Activated T-cell treated with anti-CD3 and anti-CD28 coated beads, Interleukin-2, amount 50 U/mL, for 4 hours (primary cell): Measurements from ENCODE around the gene FAF2. TPM values are rescaled to one million over a fixed set of nuclear protein-coding genes. Genes with fewer than 3 reads are reported as not detected.
"Not testable (repeated sequence)": the region's sequence is repeated elsewhere in the genome, so short reads cannot be mapped to it uniquely, and the experiment has no call there.

ENCODE experiments used
- ATAC-seq, 2 donors: fragments of 200-7000 bp; cut with Tn5 transposase; one replicate each; pipeline ENCODE4 v1.10.0; 2021
- DNase-seq: peaks from one replicate; pipeline ENCODE4 v3.0.0-alpha.2; 2020
- H3K27me3 Mint-ChIP-seq: one replicate; pipeline ENCODE4 v1.8.0; 2021; ENCODE audit warnings: low read depth, mixed read lengths
- H3K36me3 Mint-ChIP-seq: one replicate; pipeline ENCODE4 v1.8.0; 2022; ENCODE audit warnings: mixed read lengths; ENCODE audit not compliant: insufficient read depth
- H3K4me1 Mint-ChIP-seq: one replicate; pipeline ENCODE4 v1.8.0; 2021; ENCODE audit warnings: low read depth, mixed read lengths
- H3K4me3 Mint-ChIP-seq: one replicate; pipeline ENCODE4 v1.8.0; 2021; ENCODE audit warnings: mild to moderate bottlenecking, moderate library complexity, mixed read lengths
- H3K9me3 Mint-ChIP-seq: one replicate; pipeline ENCODE4 v1.8.0; 2021; ENCODE audit warnings: mixed read lengths
- total RNA-seq, 3 donors: library from RNA; stranded (reverse); gene quantifications; one replicate each; pipeline ENCODE4 v1.2.1, GENCODE V29; 2021

FAF2 gene, protein sequence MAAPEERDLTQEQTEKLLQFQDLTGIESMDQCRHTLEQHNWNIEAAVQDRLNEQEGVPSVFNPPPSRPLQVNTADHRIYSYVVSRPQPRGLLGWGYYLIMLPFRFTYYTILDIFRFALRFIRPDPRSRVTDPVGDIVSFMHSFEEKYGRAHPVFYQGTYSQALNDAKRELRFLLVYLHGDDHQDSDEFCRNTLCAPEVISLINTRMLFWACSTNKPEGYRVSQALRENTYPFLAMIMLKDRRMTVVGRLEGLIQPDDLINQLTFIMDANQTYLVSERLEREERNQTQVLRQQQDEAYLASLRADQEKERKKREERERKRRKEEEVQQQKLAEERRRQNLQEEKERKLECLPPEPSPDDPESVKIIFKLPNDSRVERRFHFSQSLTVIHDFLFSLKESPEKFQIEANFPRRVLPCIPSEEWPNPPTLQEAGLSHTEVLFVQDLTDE
- 10 to 100 TPM; 43.0 to 50.1 (median 43.2) TPM for total RNA-seq

DNA sequence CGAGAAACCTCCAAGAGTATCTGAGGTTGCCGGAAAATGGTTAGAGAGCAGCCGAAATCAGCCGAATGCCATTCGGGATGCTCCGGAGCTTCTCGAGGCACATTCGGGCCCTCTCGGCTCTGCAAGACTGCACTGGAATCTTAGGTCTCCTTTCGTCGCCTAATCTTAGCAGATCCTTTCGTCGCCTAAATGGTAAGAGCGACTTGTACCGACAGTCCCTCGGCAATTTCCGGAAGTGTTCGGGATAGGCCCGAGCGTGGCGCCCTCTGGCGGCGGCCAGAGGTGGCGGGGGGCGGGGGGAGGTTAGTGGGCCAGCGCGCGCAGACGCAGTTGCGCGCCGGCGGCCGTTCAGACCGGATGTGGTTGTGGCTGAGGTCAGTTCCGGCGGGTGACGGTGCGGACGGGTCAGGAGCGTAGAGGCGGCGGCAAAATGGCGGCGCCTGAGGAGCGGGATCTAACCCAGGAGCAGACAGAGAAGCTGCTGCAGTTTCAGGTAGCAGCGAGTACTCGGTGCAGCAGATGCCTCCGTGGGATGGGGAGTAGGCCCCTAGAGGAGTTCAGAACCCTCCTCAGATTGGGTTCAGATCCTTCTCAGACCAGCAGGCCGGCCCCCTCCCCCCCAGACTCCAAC lies at the start of gene FAF2:
FAF2 (plus strand) TSS at position 408 of the 631 bp plus-strand sequence; CDS start at position 431, 23 bp downstream.
- DNase-seq (peak; percentile 98), ATAC-seq (peak; percentile 97 to 98)
- Mint-ChIP-seq H3K4me1 (peaks cover 32% of the 10 kb centered on the region), H3K9me3 (no peaks in the 10 kb centered on the region), H3K4me3 (peak within 1 kb of the TSS; percentile 98), H3K27me3 (no peaks in the 10 kb centered on the region), H3K36me3 (peaks cover 6% of the 10 kb centered on the region)

DNA sequence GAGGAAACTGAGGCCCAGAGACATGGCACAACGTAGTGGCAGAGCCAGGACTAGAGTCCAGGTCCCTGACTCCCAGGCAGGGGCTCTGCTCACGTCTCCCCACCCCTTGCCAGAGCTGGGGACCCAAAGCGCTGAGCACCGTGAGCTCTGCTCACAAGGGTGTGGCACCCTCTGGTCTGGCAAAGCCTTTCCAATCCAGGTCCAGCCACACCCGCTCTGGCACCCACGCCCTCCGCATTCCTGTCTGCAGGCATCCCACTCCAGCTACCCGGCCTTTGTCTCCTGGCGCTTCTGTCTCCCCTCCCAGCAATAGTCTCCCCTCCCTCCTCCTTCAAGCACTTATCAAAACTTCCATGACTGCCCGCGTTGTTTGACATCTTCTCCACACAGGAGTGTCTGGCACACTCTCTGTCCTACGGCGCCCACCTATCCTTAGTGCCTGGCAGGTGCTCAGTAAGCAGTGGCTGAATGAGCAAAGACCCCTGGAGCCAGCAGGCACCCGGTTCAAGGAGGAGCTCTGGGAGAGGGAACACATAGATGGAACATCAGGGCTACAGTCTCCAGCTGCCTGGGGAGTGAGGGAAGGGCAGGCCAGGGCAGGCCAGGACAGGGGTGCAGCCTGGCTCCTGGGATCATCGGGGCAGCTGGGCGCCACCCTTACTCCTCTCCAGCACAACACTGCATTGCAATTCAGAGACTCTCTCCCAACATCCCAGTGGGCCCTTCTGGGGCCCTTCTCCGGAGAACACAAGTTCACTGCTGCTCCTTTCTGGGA lies 47.6 kb upstream of the FAF2 start:
- Mint-ChIP-seq H3K9me3 (no peaks in the 10 kb centered on the region), H3K4me3 (no peak overlapping the region), H3K27me3 (no peaks in the 10 kb centered on the region), H3K4me1 (no peaks in the 10 kb centered on the region), H3K36me3 (peaks cover 10% of the 10 kb centered on the region)
- no peak for DNase-seq
- ATAC-seq = no peak

DNA sequence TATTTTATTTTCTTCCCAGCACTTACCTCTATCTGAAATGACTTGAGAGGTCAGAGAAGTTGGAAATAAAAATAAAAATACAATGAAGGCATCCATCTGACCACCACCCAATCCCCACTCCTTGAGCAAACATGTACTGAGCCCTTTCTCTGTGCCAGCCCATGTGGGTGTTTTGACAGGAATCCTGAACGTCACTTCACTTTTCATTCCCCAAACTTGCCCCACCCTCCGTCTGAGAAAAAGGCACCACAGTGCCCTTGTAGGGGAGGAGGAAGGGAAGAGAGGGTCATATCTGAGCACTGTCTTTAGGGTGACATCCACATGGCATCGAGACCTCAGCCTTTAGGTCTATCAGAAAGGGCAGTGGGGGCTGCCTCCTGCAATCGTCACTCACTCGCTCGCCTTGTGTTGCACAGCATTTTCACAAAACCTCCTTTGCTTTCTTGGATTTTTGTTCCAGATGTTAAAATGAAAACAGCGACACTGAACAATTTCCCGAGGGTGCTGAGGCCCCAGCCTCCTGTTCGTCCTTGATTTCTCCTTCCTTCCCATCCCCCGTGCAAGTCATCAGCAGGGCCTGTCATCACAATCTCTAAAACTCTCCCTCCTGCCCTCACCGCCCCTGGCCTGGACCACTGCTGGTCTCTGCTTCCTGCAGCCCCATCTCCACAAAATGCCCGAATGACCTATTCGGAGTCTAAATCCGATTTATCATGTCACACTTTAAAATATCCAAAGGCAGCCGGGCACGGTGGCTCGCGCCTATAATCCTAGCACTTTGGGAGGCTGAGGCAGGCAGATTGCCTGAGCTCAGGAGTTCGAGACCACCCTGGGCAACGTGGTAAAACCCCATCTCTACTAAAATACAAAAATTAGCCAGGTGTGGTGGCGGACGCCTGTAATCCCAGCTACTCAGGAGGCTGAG lies 46.6 kb upstream of the FAF2 start:
- ATAC-seq (no peak), DNase-seq (no peak)
- H3K36me3 Mint-ChIP-seq = peaks cover 10% of the 10 kb centered on the region
- H3K9me3 Mint-ChIP-seq = no peaks in the 10 kb centered on the region
- no peaks in the 10 kb centered on the region for H3K4me1 Mint-ChIP-seq
- no peak overlapping the region for H3K4me3 Mint-ChIP-seq
- no peaks in the 10 kb centered on the region for H3K27me3 Mint-ChIP-seq

DNA sequence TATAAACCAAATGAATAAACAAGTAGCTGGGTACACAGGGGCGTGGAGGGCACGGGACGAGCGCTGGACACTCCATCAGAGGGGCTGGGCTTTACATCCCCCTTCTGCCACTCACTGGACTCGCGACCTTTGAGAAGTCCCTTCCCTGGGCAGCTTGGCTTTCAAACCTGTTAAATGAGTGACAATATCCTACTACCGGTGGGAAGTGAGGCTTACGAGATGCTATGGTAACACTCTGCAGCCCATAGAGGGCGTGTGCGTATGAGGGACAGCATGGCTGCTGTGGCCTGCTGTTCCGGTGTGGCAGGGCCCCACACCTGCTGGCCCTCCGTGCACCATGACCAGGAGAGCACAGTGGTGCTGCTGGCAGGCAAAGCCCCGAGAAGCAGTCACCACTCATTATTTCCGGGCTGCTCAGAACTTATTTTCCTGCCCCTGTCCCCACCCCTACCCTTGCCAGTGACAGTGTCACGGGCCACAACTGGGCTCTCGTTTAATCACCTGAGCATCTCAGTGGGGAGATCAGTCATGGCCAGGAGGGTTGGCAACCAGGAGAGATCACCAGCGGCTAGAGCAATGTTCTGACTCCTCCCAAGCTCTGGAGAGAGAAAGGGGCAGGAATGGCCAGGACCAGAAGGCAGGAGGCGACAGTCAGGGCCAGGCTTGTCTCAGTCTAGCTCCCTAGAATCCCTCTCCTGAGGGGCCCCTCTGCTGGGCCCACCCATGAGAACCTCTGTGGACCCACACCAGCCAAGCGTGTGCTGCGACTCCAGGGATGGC lies 42.3 kb upstream of the FAF2 start:
- no peaks in the 10 kb centered on the region for H3K9me3 Mint-ChIP-seq
- no peaks in the 10 kb centered on the region for H3K27me3 Mint-ChIP-seq
- H3K36me3 Mint-ChIP-seq = peaks cover 14% of the 10 kb centered on the region
- ATAC-seq (no peak), DNase-seq (no peak)
- no peak overlapping the region for H3K4me3 Mint-ChIP-seq
- peaks cover under 1% of the 10 kb centered on the region for H3K4me1 Mint-ChIP-seq

DNA sequence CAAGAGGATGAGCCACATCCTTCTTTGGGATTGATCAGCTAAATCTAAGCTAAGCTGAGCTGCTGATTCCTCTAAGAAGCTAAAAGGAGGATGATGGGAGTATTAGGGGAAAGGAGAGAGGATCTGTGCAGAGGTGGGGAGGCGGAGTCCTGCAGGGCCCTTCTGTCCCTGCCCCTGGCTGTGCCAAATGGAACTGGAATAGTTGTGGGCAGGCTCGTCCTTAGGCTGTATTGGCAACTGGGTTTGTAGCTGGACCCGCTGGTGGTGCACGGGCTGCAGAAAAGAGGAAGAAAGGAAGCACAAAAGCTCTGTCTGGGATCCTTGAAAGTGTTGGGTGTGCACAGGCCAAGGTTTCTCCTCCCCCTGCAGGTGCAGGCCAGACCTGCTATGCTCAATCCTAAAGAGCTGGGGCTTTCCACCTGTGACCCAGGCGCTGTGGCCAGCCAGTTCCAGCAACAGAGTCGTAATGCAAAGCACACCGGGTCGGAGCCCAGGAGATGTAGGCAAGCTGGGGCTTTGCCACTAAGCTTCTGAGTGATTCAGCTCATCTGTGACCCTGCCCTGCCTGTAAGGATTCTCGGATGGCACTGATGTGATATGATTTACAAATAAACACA lies 41.6 kb upstream of the FAF2 start:
- no peaks in the 10 kb centered on the region for H3K9me3 Mint-ChIP-seq
- ATAC-seq = no peak
- no peaks in the 10 kb centered on the region for H3K27me3 Mint-ChIP-seq
- no peak overlapping the region for H3K4me3 Mint-ChIP-seq
- DNase-seq = no peak
- H3K4me1 Mint-ChIP-seq = peaks cover 4% of the 10 kb centered on the region
- peaks cover 17% of the 10 kb centered on the region for H3K36me3 Mint-ChIP-seq

DNA sequence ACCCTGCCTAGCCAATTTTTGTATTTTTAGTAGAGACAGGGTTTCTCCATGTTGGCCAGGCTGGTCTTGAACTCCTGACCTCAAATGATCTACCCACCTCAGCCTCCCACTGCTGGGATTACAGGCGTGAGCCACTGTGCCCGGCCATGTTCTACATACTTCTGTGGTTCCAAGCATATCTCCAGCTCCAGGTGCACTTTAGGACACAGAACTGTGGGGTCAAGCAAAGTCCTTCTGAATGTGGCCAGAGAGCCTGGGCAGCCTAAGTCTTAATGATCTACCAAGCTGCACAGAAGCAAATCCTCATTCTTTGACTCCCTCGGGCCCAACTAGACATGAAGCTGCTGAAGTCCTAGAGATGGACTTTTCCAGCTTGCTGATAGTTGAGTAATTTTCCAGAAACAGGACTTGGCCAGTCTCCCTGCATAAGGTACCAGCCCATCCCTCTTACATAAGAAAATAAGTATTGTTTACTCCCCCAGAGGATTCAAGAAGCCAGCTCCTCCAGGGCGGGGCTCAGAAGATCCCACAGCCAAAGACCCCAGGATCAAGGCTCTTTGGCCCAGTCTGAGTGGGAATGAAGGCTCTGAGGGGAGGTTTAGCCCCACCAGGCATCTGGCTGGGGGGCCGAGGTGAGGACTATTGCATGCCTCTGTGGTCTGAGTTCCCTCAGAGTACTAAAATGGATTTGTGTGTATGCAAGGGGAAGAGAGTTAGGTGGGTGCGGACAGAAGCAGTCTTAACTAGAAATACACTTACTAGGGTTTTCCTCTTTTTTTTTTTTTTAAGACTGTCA lies 40.5 kb upstream of the FAF2 start:
- Mint-ChIP-seq H3K27me3 (no peaks in the 10 kb centered on the region), H3K9me3 (no peaks in the 10 kb centered on the region), H3K4me3 (no peak overlapping the region), H3K4me1 (peaks cover 9% of the 10 kb centered on the region), H3K36me3 (peaks cover 20% of the 10 kb centered on the region)
- DNase-seq (no peak), ATAC-seq (no peak)

DNA sequence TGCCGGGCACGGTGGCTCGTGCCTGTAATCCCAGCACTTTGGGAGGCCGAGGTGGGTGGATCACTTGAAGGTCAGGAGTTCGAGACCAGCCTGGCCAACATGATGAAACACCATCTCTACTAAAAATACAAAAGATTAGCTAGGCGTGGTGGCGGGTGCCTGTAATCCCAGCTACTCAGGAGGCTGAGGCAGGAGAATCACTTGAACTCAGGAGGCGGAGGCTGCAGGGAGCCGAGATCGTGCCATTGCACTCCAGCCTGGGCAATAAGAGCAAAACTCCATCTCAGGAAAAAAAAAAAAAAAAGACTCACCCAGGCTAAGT lies 40.0 kb upstream of the FAF2 start:
- not testable (repeated sequence) for H3K27me3 Mint-ChIP-seq, ATAC-seq, DNase-seq, H3K4me3 Mint-ChIP-seq, H3K9me3 Mint-ChIP-seq
- Mint-ChIP-seq H3K4me1 (peaks cover 13% of the 10 kb centered on the region), H3K36me3 (peaks cover 20% of the 10 kb centered on the region)

DNA sequence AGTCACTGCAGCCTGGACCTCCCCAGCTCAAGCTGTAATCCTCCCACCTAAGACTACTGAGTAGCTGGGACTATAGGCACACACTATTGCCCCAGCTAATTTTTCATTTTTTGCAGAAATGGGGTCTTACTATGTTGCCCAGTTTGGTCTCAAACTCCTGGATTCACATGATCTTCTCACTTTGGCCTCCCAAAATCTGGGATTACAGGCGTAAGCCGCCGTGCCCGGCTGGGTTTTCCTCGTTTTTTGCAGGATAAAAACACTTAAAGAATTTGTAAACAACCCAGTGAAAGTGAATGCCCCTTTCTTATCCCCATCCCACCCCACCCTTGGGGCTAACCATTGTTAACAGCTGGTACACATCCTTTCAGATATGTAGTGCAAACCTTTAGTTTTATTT lies 39.6 kb upstream of the FAF2 start:
- ATAC-seq (no peak), DNase-seq (no peak)
- Mint-ChIP-seq H3K4me1 (peaks cover 14% of the 10 kb centered on the region), H3K9me3 (no peaks in the 10 kb centered on the region), H3K4me3 (no peak overlapping the region), H3K36me3 (peaks cover 20% of the 10 kb centered on the region), H3K27me3 (no peaks in the 10 kb centered on the region)

DNA sequence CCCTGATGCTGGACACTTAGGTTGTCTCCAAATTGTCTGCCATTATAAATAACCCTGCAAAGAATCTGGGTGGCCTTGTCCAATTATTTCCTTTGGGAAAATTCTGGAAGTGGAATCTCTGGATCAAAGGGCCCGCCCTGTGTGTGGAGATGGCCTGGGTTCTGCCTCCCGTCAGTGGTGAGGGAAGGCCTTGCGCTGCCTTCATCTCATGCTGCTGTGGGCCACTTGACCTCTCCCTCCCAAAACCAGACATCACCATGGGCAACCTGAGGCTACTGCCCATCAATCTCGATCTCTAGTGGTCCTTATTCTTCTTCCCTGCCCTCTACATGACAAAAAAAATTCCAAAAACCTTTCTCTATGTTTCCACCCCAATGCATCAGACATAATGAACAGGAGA lies 38.4 kb upstream of the FAF2 start:
- Mint-ChIP-seq H3K9me3 (no peaks in the 10 kb centered on the region), H3K27me3 (no peaks in the 10 kb centered on the region), H3K36me3 (peaks cover 17% of the 10 kb centered on the region), H3K4me3 (no peak overlapping the region), H3K4me1 (peaks cover 26% of the 10 kb centered on the region)
- ATAC-seq (no peak), DNase-seq (no peak)

DNA sequence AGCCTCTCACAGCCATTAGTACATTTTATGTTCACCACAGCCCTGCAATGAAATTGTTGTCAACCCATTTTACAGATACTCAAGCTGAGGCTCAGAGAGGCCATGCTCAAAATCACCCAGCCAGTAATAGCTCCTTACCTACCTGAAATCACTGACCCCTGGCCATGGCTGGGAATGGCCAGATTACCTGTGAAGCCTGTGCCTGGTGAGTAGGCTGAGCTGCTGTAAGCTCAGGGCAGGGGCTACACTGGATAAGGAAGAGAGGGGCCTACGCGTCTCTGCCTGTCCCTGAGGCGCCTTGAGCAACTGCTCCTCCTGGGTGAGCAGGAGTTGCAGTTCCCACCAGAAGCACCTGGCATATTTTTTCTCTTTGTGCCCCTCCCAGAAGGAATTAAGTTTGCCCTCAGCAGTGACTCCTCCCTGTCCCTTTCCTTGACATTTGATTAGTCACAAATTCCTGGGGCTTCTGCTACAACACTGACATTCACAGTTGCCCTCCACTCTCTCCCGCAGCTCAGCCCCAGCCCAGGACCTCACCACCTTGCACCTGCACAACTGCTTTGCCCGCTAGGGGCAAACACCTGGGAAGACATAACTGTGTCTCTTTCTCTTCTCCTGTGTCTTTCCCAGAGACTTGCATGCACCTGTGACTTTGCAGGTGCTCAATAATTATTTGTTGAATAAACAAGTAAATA lies 37.6 kb upstream of the FAF2 start:
- H3K4me1 Mint-ChIP-seq = peaks cover 33% of the 10 kb centered on the region
- no peaks in the 10 kb centered on the region for H3K27me3 Mint-ChIP-seq
- DNase-seq = no peak
- H3K4me3 Mint-ChIP-seq = no peak overlapping the region
- ATAC-seq = no peak
- H3K36me3 Mint-ChIP-seq = peaks cover 16% of the 10 kb centered on the region
- H3K9me3 Mint-ChIP-seq = no peaks in the 10 kb centered on the region

DNA sequence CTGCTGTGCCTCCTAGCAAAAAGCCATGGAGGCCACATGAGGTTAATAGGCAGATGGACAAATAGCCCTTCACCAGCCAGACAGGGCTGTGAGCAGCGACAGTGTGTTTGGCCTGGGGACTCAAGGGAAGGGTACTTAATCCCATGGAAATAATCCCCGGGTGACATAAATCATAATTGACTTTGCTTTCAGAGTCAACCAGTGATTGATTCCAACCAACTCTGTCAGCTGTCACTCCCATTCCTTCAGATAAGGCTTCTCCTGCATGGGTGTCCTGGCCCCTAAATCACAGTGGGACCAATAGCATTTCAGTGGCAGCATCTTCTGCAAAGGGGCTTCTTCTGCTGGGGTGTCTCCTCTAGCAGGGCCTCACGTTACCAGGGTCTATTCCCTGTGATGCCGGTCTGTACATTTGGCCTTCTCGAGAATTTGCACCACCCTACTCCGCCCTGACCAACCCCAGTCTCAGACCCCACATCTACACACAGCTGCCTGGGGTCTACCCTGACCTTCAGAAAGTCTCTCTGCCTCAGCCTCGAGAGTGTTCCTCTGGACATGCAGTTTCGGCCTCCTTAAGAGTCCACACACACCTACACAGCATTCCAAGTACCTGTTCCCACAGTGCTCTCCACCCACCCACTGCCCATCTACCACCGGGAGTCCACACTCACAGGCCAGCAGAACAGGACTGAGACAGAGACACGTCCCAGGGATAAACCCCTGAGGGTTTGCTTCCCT lies 35.5 kb upstream of the FAF2 start:
- H3K4me1 Mint-ChIP-seq = peaks cover 39% of the 10 kb centered on the region
- no peaks in the 10 kb centered on the region for H3K27me3 Mint-ChIP-seq
- ATAC-seq (no peak), DNase-seq (no peak)
- no peak overlapping the region for H3K4me3 Mint-ChIP-seq
- no peaks in the 10 kb centered on the region for H3K9me3 Mint-ChIP-seq
- peaks cover 15% of the 10 kb centered on the region for H3K36me3 Mint-ChIP-seq

DNA sequence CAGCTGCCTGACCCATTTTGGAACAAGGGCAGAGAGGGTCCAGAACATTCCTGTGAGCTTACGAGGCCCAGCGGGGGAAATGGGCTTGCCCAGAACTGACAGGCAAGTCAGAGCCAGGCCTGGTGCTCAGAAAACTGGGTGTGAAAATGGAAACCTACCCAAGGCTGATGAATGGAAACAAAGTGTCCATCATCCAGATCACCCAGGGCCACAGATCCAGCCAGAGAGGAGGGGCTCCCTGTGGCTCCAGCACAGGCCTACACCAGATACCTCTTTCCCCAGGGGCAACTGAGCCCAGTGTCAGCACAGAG lies 35.0 kb upstream of the FAF2 start:
- no peaks in the 10 kb centered on the region for H3K27me3 Mint-ChIP-seq
- peaks cover 12% of the 10 kb centered on the region for H3K36me3 Mint-ChIP-seq
- ATAC-seq = no peak
- DNase-seq = no peak
- no peaks in the 10 kb centered on the region for H3K9me3 Mint-ChIP-seq
- H3K4me3 Mint-ChIP-seq = no peak overlapping the region
- peaks cover 39% of the 10 kb centered on the region for H3K4me1 Mint-ChIP-seq
